GM18870 (cell line): ENCODE data around the gene CCNY.

Experiments
- ATAC-seq: cut with Tn5 transposase; IDR thresholded peaks from one replicate; pipeline ENCODE4 v1.9.1; 2021; ENCODE audit warnings: moderate library complexity; ENCODE audit not compliant: unreplicated experiment

Gene CCNY

GRCh38 chr10:35379226-35380137 lies 43.2 kb downstream of the CCNY start:
- peak; percentile 68 for ATAC-seq

- no peak for ATAC-seq
These were observed 45.8 kb downstream of the CCNY start for GRCh38 chr10:35382096-35382495.

GRCh38 chr10:35384265-35384868 lies 48.1 kb downstream of the CCNY start:
- no peak for ATAC-seq

GRCh38 chr10:35386594-35387174 lies 50.4 kb downstream of the CCNY start:
- ATAC-seq: no peak

- peak; percentile 75 for ATAC-seq
These were observed 51.5 kb downstream of the CCNY start for GRCh38 chr10:35387768-35388167.

- ATAC-seq: peak; percentile 63
These were observed 51.9 kb downstream of the CCNY start for GRCh38 chr10:35388197-35388596.

- ATAC-seq: no peak
These were observed 52.4 kb downstream of the CCNY start for GRCh38 chr10:35388682-35389081.

GRCh38 chr10:35390161-35390840 lies 54.0 kb downstream of the CCNY start:
- ATAC-seq: no peak

GRCh38 chr10:35390843-35391152 lies 54.5 kb downstream of the CCNY start:
- ATAC-seq: no peak

GRCh38 chr10:35391153-35391953 lies 55.0 kb downstream of the CCNY start:
- no peak for ATAC-seq

GRCh38 chr10:35391954-35392262 lies 55.6 kb downstream of the CCNY start:
- no peak for ATAC-seq

- ATAC-seq: no peak
These were observed 56.3 kb downstream of the CCNY start for GRCh38 chr10:35392482-35393228.

- ATAC-seq: no peak
These were observed 58.1 kb downstream of the CCNY start for GRCh38 chr10:35394411-35394851.

- no peak for ATAC-seq
These were observed 58.6 kb downstream of the CCNY start for GRCh38 chr10:35394934-35395333.

- no peak for ATAC-seq
These were observed 60.5 kb downstream of the CCNY start for GRCh38 chr10:35396560-35397434.

- no peak for ATAC-seq
These were observed 61.6 kb downstream of the CCNY start for GRCh38 chr10:35397953-35398352.

- no peak for ATAC-seq
These were observed 62.0 kb downstream of the CCNY start for GRCh38 chr10:35398355-35398754.

GRCh38 chr10:35398908-35399307 lies 62.6 kb downstream of the CCNY start:
- no peak for ATAC-seq

GRCh38 chr10:35399414-35400009 lies 63.2 kb downstream of the CCNY start:
- no peak for ATAC-seq
